GM18502 (cell line): ENCODE data around the gene PEAK1.
"Not testable (repeated sequence)": the region's sequence is repeated elsewhere in the genome, so short reads cannot be mapped to it uniquely, and the experiment has no call there.

Source experiments
- ATAC-seq: cut with Tn5 transposase; IDR thresholded peaks from one replicate; pipeline ENCODE4 v1.9.1; 2021; ENCODE audit warnings: mild to moderate bottlenecking; ENCODE audit not compliant: unreplicated experiment, poor library complexity

The PEAK1 gene

DNA sequence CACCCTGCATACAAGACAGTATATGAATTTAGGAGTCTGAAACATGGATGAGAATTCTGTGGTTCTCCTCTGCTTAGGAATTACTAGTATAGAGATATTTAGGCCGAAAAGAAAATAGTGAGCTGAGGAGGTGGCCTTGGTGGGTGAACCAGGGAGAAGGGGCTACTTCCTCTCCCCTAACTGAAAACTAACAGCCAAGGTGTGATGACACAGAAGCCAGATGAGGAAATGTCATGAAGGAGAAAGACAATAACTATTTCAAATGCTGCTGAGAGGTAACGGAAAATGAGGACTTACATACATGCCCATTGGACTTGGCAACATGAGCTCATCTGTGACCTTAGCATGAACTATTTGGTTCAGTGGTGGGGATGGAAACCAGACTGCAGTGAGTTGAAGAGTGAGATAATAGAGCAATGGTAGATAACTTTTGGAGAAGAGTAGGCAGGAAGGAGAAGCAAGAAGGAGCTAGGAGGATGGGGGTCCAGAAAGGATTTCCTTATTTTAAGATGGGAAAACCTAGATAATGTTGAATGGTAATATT is 234.6 kb downstream of the PEAK1 start:
- no peak for ATAC-seq

DNA sequence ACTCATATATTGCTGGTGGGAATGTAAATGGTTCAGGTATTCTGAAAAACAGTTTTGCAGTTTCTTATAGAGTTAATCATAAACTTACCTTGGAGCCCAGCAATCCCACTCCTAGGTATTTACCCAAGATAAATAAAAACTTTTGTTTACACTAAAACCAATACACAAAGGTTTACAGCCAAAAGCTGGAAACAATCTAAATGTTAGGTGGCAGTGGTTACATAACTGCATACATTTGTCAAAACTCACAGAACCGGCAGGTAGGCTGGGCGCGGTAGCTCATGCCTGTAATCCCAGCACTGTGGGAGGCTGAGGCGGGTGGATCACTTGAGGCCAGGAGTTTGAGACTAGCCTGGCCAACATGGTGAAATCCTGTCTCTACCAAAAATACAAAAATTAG is 235.6 kb downstream of the PEAK1 start:
- not testable (repeated sequence) for ATAC-seq

DNA sequence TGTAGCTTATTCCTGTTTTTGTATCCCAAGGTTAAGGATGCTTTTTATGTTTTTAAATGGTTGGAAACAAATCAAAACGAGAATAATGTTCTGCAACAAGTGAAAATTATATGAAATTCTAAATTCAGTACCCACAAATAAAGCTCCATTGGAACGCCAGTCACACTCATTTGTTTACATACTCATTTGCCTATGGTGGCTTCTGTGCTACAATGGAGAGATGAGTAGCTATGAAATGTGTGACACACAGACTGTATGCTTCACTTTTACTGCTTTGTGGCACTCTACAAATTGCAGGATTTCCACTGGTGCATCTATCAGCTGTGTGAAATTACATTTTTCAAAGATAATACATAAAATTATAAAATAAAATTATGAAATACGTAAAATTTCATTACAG is 236.8 kb downstream of the PEAK1 start:
- no peak for ATAC-seq

DNA sequence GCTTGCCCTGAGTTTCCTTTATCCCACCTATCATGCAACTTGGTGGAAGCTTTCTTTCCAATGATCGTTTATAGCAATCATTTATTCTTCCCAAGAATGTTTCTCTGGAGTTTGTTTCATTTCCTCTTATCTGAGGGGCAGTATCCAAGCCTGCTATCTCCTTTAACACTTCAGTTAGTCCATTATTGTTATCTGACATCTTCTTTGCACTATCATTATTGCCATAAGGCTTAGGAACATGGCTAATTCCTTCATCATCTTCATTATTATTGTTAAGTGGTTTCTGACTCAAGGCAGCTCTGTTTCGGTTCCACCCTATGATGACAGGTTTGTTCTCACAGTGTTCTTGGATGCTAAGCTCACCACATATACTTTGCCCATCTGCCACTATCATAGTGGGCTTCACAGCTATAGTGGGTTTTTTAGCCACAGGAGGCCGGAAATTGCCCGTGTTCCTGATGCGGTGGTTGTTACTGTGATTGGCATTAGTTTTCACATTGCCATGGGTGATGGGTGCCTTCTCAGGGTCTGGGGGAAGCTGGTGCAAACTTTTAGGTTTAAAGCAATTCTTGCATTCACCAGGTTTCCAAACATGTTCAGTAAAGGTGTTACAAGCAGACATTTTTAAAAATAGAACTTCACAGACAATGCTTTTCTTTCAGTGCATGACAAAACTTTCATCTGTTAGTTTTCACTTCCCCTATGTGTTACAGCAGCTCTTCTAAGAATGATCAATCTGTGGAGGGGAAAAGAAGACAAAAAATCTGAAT is 238.4 kb downstream of the PEAK1 start:
- ATAC-seq, result peak; percentile 58

DNA sequence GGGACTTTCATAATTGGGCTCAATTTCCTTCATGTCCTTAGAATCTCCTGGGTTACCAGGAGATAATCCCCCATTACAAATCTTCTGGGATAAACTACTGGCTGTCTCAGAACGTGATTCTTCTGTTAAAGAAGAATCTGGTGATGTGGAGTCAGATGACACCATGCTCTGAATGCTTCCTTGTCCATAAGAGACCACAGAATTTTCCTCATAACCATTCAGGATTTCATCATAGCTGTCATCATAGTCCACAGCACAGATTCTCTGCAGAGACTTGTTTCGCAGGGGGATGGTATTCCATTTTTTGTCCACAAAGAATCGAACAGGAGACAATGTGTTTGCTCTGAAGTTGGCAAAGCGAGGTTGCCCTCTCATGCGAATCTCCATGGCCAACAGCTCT is 239.1 kb downstream of the PEAK1 start:
- no peak for ATAC-seq

DNA sequence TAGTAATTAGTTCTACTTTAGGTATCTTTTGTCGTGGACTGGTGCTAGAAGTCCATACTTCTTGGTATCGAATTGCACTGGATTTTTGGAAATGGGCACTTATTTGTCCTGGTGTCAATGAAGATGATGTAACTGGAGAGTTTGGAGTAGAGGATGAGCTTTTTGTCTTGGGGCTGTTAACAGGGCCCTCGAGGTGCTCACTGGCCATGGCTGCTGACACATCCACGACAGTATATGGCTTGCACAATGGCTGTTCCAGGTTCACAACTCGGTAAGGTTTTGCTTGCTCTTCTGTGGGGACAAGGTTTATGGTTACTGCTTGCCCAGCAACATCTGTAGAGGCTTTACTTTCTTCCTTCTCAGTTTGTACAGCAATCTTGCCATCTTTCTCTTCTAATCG is 239.6 kb downstream of the PEAK1 start:
- ATAC-seq, result no peak

DNA sequence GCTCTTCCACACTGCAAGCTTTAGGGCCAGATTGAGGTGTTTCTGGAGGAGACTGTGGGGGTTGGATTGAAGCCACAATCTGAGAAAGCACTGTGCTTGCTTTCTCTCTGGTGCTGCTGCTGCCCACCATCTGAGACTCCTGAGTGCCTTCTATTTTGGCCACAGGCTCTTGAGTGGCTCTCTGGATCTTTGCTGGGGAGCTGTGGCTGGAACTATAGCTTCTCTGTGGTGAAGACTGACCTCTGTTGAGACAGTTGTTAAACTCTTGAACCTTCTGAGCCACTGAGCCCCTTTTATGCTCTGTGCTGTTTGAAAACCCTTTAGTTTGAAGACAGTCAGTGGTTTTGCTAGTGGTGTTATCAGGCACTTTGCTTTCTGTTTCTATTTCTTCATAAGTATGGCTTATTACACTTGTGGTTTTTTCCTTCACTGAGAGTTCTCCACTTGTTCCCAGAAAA is 240.3 kb downstream of the PEAK1 start:
- peak; percentile 59 for ATAC-seq

DNA sequence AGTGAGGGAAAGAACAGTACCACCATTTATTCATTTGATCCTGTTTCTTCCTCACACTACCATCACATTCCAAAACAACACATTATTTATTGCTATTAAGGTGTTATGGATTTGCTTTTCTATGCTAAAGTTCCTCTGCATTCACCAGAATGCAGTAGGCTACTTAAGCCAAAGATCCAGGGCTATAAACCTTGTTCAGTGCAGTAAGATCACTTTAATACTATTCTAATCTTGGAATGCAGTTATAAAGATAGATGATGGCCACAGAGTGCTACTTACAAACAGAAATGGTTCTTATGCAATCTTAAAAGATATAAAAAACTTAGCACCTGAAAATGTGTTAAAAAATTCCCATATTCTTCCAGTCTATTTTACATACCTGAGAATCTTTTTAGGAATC is 241.5 kb downstream of the PEAK1 start:
- ATAC-seq, result no peak

DNA sequence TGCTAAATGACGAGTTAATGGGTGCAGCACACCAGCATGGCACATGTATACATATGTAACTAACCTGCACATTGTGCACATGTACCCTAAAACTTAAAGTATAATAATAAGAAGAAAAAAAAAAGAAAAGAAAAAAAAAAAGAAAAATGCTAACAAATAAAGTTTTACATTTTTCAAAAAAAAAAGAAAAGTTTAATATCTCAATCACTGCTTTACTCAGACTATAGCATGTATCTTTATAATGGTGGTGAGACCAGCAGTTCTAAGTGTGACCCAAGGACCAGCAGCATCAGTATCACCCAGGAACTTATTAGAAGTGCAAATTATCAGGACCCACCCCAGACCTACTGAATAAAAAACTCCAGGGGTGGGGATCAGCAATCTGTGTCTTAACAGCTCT is 243.8 kb downstream of the PEAK1 start:
- ATAC-seq, result not testable (repeated sequence)

DNA sequence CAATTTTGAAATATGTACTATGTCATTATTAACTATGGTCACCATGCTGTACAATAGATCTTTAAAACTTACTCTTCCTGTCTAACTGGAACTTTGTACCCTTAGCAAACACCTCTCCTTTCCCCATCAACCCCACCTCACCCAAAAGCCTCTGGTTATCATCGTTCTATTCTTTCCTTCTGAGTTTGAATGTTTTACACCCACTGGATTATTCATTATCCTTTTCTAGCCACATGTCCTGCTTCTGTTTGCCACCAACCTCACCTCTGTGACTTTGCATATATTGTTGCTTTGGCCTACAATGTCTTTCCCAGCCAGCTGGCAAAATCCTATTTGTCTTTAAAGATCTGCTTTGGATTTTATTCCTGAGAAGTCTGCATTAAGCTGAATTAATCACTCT is 246.4 kb downstream of the PEAK1 start:
- no peak for ATAC-seq

DNA sequence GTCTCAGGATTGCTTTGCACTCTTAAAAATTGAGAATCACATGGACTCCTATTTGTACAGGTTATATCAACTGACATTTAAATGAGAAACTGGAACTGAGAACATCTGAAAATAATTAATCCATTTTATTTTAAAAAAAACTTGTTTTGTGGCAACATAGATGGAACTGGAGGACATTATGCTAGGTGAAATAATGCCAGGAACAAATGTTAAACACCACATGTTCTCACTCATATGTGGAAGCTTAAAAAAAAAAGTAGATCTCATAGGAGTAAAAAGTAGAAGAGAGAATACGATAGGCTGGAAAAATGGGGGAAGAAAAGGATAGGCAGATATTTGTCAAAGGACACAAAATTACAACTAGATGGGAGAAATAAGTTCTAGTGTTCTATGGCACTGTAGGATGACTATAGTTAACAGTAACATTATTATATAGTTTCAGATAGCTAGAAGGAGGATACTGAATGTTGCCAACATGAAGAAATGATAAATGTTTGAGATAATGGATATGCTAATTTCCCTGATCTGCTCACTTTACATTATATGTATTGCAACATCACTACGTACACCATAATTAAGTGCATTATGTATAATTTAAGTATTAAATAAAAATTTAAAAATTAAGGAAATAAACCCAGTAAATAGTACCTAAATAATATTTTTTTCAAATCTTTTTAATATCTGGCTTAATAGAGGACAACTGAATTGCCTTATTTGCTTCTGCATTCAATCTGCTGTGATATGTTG is 248.5 kb downstream of the PEAK1 start:
- no peak for ATAC-seq

DNA sequence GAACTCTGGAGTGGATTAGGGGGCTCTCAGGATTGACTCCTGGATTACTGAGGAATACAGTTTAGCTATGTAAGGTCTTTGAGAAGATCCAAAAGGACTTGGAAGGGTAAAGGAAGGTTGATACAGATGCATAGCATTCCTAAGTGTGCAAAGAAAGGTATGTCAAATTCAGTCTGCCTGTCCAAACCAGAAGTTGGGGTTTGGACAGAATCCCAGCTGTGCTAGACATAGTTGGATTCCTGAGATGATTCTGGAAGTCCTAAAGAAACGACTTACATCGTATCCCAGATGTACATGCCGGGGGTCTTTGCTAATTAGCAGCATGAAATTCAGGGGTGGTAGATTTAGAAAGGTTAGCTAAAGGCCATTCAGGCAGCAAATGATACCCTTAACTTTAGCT is 251.3 kb downstream of the PEAK1 start:
- ATAC-seq, result no peak

DNA sequence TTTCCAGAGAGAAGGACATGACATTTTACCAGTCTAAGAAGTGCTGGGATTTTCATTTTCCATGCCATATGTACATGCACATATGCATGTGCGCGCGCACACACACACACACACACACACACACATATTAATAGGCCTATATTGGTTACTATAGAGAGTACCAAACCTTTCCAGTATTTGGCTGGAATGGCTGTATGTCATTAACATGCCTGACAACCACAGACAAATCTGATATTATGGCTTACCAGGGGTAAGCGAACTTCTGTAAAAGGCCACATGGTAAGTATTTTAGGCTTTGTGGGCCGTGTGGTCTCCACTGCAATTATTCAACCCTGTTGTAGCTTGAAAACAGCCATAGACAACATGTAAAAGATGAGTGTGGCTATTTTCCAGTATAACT is 251.8 kb downstream of the PEAK1 start:
- ATAC-seq, result no peak

DNA sequence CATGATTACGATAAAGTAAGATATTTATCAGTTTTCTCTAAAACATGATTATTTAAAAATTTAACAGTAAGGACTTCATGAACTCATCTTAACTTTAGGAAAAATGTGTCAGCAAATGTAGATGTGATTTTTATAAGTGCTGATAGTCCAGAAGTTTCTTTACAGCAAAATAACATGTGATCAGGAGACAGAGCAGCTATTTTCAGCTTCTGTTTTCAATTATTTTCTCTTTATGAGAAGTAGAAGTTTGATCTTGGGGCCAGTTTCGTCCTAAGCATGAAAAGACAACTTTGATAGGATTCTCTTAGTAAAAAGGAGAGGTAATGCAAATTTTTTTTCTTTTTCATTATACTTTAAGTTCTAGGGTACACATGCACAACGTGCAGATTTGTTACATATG is 252.5 kb downstream of the PEAK1 start:
- ATAC-seq, result no peak

DNA sequence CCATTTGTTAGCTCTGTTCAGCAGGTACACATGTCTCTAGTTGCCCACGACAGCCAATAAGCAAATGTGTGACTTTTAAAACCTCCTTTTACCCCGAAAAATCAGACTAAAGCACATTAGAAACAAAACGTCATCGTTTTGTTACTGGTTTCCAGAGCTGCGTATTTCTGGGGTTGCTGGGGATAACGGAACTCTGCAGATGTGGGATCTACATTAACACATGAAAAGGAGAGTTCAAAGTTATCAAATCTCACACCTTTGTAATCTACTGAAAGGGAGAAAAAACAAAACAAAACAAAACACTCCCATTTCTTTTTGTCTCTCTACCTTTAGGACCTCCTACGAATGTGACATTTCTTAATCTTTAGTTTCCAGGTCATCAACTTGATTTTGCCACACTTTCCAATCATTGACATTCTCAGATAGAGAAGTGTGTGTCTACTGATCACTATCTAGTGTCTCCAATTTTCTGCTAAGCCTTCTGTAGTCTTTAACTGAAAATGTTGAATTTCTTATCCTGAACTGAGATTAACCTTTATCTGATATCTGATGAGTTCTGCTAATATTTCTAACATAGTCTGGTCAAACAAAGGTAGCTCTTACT is 256.0 kb downstream of the PEAK1 start:
- no peak for ATAC-seq

DNA sequence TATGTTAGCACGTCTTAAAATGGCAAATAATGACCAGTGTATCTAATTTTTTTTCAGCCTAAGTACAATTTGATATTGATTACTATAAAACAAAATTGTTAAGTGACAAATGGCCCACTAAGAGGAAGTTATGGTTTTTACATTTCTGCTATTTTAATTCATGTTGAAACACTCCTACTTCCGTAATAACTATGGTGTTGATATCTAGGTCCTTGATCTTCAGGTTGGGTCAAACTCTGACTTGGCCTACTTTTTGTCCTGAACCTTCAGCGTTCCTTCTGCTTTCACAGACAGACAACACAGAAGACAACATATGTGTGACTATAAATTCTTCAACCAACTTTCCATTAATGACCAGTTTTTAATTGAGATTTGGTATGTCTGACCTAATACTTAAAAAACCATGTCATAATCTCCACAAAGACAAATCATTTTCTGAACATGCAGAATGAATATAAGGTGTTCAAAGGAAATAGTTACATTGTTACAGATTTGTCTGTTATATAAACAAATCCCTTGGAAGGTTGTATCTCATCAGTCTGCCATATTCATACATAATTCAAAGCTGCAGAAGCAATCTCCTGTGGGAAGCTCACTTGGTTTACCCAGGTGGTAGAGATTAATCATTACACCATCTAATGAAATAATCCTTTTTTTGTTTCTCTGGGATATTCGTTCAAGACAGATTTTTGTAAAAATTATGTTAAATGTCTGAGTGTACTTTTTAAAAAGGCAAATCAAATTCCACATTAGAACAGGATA is 256.9 kb downstream of the PEAK1 start:
- ATAC-seq, result no peak

DNA sequence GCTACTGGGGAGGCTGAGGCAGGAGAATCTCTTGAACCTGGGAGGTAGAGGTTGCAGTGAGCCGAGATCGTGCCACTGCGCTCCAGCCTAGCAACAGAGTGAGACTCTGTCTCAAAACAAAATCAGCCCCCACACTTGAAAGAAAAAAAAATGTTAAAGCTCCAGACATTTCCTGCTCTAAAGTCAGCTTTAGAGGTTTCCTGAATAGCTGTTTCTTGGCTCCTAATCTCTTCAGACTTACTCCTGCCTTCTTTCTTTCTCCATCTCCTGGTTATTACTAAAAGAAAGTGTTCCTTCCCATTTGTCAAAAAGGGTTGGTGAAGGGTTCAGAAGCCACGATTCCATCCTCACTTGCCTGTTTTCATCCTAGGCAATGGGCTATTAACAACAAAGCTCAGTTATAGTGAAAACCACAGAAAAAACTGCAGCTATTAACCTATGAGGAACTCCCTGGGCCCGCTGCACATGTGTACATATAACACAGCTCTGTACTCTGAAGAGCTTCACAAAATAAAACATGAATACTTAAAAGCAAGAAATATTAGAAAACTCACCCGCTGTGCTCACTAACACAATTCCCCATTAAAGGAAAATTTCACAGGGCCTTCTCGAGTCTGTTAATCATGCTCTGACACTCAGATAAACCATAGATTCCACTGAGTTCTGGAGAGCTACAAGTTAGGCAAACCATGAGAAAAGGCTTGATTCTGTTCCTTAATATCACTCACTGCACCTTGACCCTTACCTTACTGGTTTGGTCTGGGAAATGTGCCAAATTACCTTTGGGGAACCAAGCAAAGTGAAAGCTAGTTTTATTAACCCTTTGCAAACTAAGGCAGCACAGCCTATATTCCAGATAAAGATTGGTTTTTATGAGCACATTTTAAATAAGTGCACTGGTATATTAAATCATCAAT is 259.1 kb downstream of the PEAK1 start:
- no peak for ATAC-seq

DNA sequence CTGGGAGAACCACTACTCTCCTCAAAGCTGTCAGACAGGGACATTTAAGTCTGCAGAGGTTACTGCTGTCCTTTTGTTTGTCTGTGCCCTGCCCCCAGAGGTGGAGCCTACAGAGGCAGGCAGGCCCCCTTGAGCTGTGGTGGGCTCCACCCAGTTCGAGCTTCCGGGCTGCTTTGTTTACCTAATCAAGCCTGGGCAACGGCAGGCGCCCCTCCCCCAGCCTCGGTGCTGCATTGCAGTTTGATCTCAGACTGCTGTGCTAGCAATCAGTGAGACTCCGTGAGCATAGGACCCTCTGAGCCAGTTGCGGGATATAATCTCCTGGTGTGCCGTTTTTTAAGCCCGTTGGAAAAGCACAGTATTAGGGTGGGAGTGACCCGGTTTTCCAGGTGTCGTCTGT is 263.9 kb downstream of the PEAK1 start:
- not testable (repeated sequence) for ATAC-seq

DNA sequence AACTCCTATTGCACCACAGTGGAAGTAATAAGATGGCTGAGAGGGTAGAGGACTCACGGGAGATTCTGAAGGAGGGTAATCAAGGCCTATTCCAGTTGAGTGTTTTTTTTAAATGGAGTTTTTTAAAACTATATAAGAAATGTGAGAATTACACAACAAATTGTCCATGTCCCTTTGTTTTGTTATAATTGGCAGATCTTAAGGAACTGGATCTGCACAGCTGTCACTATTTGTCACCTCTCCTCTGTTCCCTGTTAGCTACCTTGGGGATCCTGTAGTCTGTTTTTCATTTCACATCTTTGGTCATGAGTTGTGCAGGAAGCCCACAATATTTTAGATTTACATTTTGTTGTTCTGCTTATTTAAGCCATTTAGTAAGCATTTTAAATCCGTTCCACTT is 271.7 kb downstream of the PEAK1 start:
- no peak for ATAC-seq
